GM21447 (cell line): ENCODE measurements around the gene NRF1.

Experiments used
- ATAC-seq: cut with Tn5 transposase; IDR thresholded peaks from one replicate; pipeline ENCODE4 v1.9.1; 2021; ENCODE audit not compliant: unreplicated experiment

The NRF1 gene

DNA sequence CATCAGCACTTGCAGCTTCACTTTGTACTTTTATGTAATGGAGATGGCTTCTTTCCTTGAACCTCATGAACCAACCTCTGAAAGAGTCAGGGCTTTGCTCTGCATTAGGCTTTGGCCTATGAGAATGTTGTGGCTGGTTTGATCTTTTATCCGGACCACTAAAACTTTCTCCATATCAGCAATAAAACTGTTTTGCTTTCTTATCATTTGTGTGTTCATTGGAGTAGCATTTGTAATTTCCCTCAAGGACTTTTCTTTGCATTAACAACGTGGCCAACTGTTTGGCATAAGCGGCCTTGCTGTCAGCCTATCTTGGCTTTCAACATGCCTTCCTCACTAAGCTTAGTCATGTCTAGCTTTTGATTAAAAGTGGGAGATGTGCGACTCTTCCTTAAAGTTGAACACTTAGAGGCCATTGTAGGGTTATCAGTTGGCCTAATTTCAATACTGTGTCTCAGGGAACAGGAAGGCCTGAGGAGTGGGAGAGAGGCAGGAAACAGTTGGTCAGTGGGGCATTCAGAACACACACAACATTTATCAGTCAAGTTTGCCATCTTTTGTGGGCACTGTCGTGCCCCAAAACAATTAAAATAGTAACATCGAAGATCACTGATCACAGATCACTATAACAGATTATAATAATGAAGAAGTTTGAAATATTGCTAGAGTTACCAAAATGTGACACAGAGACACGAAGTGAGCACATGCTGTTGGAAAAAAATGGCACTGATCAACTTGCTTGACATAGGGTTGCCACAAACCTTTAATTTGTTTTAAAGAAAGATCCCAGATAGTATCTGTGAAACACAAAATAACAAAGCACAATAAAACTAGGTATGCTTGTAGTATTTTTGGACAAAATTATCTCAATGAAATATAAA lies 64.7 kb downstream of the NRF1 start:
- no peak for ATAC-seq

DNA sequence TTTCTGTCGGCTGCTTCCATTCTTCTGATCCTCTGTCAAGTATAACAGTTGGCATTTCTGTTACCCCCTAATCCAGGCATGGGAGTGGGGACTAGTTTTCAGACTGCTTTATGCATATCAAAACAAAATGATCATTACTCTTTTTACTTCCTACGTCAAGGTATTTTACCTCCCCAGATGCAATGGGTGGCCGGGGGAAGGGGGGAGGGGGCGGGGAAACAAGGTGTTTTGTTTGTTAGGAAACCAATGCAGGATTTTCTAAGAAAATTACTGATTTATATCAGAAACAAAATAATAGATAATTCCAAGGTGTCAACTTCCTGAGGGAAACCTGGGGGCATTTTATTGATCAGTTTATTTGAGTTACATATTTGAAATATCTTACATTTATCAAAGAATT lies 66.3 kb downstream of the NRF1 start:
- ATAC-seq = no peak

DNA sequence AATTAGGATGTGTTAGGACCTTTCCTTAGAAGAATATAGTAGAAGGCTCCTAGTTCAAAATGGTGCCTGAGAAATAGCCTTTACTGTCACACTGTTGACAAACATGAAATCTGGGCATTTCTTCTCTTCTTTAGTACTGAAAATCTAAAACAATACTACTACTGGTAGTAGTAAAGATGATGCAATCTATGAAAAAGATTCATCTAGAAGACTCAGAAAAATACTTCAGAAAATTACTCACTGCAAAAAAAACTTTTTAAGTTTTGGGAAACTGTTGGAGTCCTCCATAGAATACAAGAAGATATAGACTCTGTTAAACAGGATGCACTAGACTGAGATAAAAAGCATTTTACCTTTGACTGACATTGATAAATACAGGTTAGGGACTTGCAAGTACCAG lies 67.1 kb downstream of the NRF1 start:
- no peak for ATAC-seq

DNA sequence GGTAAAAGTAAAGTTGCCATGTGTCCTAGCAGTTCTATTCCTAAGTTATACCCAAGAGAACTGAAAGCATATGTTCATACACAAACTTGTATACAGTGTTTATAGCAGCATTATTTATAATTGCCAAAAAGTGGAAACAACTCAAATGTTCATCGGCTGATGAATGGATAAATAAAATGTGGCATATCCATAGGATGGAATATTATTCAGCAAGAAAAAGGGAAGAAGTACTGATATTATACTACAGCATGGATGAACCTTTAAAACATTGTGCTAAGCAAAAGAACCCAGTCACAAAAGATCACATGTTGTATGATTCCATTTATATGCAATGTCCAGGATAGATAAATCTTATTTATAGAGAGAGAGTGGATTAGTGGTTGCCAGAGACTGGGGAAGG lies 68.9 kb downstream of the NRF1 start:
- ATAC-seq = no peak

DNA sequence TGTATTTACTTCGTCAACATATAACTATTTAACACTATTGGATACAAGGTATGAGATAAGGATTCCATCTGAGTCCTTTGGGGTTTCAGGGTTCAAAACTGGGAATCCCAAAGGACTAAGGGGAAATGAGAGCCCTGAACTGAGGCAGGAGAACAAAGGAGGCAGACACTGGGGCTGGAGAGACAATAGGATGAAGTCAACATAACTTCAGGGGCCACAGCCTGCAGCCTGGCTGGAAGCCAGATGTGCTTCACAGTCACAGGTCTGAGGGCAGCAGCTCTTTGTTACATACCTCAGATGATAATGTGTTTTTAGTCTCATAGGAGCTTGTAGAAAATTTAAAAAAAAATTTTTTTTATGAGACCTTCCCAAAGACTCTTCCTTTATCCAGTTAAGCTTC lies 73.3 kb downstream of the NRF1 start:
- ATAC-seq = no peak

DNA sequence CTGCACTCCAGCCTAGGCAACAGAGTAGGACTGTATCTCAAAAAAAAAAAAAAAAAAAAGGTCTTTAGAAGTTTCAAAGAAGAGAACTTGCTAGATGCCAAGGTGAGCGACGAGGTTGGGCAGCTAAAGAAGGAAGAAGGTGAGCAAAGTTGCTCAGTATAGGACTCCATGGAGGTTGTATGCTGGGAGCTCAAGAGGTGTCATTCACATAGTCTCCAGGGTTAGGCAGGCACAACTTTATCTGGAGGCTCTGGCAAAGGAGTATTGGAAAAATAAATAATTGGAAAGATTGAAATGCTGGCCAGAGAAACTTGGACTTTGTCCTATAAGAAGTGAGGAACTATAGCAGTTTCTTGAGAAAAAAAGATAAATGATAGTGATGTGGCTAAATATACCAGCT lies 74.5 kb downstream of the NRF1 start:
- ATAC-seq = no peak

DNA sequence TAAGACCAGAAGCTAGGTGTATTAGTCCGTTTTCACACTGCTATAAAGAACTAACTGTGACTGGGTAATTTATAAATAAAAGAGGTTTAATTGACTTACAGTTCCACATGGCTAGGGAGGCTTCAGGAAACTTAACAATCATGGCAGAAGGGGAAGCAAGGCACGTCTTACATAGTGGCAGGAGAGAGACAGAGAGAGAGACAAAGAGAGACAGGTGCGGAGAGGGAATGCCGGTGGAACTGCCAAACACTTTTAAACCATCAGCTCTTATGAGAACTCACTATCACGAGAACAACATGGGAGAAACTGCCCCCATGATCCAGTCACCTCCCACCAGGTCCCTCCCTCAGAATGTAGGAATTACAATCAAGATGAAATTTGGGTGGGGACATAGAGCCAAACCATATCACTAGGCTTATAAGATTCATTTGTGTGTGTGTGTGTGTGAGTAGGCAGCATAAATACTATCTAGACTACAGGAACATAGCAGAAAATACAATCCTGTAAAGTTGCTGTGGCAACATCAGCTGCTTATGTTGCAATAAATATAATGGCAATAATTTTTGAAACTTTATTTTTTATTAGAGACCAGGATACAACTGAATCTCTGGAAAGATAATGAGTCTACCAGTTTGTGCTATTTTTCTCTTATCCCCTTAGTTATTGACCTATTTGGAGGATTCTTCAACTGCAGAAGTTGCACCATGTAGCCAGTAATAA lies 77.1 kb downstream of the NRF1 start:
- no peak for ATAC-seq

DNA sequence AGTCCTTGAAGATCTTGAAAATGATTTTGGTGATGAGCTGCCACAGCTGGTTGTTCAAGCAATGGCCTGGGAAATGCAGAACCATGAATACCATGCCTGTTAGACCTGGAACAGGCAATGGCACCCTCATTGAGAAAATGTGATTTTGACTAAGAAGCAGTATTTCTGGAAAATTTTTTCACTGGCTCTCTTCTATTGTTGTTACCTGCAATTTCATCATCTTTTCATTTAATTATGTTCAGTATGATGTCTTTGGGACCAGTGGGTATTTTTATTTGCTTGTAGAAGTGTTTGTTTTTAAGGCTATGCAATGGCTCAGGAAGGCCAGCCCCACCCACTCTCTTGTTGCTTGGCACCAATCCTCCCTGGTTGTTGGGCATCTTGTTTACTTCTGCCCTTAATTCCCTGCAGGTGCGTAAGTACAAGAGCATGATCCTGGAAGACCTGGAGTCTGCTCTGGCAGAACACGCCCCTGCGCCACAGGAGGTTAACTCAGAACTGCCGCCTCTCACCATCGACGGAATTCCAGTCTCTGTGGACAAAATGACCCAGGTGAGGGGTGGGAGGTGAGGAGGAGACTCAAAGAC lies 78.6 kb downstream of the NRF1 start:
- no peak for ATAC-seq

DNA sequence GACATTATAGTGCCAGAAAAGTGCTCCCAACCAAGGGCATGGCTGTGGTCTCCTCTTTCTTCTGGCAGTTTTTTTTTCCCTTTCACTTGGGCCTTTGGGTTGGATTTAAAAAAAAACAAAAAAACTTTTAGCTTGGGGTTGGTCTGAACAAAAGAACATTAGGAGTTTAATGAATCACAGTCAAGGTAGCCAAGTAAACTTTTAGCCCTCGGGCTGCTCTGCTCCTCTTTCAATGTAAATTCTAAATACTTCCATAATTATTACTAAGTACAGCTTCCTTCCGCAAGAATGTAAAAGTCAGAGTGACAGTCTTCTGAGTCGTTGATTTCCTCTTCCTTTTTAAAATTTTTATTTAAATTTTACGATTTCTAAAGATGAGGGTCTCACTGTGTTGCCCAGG lies 79.2 kb downstream of the NRF1 start:
- ATAC-seq = no peak

DNA sequence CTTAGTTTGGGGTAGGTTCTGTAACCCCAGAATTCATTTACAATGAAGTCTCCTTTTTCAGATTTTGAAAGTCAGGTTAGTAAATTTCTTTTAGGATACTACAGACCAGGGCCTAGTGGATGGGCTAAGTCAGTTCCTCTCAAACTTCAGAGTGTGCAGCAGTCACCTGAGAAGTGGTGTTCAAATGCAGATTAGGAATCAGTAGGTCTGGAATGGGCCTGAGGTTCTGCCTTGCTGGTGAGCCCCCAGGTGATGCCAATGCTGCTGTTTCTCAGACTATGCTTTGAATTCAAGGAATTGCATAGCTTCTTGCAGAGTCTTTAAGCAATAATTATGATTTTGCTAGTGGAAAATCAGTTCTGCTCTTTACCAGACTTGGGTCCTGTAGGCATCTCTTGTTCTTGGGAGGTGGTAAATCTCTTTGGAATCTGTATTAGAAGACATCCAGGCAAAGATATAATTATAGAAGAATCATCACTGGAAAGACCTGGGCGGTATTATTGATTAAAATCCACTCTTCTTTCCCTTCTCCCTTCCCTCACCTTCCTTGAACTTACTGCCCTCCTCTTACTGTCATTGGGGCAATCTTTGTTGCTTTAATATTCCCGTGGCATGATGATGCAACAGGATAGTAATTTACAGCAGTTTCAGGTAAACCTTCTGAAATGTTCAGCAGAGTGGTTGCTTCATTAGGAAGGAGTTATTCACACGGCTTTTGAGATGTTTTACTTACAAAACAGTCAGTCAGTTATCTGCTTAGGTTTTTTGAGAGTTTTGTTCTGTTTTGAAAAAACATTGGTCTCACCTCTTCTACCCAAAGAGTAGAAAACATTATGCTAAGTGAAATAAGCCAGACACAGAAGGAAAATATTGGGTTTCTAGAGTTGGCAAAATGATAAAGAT lies 87.2 kb downstream of the NRF1 start:
- no peak for ATAC-seq

DNA sequence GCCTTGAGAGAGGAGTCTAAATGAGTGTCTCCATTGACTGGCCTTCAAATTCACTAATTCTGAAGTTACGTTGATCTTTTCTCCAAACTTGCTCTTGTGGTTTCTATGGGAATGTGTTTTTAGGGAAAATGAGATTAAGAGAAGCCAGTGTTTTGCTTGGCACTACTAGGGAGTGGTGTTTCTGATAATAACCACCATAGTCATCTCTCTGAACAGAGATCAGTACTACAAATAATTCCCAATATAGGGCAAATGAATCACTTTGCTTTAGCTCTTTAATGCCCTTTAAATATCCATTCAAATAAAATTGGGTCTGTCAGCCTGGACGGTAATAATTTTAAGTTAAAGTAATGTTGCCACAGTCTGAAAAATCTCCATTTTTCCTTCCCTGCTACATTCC lies 90.8 kb downstream of the NRF1 start:
- ATAC-seq = no peak

DNA sequence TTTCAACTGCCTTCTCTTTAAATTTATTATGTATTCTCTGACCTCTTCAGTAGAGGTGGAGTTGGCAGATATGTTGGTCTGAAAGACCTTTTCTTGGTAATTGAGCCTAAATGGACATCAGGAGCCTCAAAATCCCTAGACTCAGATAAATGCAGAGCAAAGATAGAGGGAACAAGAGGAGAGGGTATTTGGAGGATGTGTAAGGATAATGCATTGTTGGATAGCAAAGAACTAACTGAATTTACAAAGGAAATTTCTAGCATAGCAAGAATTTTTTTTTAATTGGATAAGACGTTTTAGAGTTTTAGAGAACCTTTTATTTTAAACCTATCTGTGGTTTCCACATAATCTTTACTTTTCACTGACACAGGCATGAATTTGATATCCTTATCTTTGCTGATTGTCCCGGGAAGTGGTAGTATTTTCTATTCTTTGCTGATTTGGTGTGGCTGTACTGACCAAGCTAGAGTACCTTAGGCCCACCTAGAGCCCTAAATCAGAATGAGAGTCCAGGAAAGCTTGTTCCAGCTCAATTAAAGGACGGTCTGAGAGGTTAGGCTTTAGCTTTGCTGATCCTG lies 91.3 kb downstream of the NRF1 start:
- ATAC-seq = no peak

DNA sequence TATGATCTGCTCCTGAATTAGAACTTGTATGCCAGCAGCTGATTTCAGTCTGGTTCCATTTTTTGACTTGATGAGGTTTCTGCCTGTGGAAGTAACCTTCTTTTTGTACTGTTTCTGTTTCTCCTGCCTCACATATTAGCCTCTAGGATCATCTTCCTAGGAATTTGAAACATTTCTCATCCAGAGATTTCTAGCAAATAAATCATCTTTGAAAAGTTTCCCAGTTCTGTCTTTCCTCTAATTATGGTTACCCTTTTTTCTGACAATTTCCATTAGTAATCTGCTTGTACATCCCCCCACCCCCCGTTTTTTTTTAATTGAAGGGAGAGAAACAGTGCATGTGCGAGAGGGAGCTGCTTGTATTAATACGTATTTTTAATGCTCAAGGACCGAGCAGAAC lies 92.2 kb downstream of the NRF1 start:
- ATAC-seq = no peak

DNA sequence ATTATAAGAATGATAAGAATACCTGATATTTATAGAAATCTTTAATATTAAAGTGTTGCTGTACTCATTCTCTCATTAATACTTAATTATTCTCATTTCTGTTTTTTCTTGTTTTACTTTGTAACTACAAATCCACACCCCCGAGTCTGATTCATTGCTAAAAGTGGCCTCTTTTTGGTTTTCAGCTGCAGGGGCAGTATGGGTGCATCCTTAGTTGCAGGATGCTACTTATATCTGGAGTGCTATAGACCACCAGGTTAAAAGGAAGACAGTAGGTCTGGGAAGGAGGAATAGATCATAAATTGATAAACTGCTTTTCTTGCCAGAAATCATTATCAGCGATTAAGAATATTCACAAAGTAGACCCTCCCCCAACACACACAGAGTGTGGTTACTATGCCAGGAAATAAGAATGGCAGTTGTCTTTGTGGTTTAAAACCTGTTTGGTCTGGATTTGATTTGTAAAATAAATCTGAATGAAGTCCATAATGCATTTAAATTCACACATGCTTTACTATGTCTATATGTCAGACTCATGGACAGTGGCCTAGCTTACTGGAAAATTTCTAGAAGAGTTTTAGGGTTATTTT lies 96.5 kb downstream of the NRF1 start:
- no peak for ATAC-seq

DNA sequence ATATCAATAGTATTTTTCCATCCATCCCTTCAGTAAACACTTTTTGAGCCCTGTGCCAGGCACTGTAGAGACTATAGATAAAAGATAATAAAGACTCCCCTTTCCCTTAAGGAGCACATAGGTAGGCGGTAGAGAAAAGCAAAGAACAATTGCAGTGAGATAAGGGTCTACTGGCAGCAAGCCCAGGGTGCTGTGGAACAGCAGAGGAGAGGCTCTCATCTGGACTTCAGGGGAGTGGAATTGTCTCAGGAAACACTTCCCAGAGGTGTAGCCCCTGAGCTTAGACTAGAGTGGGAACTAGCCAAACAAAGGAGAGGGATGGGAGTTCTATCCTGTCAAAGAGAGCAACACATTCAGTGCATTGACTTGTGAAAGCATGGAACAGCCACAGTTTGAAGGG lies 102.0 kb downstream of the NRF1 start:
- ATAC-seq = no peak

DNA sequence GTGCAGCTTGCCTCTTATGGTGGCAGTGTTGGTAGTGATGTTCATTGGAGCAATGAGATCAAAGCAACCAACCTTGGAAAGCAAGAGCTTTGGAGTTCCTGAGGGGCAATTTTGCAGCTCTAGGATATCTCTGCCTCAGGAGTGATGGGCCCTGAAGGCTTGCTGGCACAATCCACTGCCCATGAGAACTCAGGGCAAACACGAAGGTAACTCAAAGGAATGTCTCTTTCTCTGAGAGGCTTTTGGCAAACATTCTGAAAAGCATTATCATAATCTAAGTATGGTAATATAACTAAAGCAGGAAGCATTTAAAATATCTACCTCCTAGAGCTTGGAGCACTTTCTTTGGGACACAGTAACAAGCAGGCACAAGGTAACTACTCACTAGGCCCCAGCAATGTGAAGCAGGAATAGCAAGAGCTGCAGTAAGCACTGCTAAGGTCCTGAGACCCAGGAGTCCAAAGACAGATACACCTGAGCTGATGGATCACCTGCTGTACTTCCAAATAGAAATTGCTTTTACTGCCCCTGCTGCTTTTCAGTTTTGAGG lies 103.1 kb downstream of the NRF1 start:
- ATAC-seq = no peak

DNA sequence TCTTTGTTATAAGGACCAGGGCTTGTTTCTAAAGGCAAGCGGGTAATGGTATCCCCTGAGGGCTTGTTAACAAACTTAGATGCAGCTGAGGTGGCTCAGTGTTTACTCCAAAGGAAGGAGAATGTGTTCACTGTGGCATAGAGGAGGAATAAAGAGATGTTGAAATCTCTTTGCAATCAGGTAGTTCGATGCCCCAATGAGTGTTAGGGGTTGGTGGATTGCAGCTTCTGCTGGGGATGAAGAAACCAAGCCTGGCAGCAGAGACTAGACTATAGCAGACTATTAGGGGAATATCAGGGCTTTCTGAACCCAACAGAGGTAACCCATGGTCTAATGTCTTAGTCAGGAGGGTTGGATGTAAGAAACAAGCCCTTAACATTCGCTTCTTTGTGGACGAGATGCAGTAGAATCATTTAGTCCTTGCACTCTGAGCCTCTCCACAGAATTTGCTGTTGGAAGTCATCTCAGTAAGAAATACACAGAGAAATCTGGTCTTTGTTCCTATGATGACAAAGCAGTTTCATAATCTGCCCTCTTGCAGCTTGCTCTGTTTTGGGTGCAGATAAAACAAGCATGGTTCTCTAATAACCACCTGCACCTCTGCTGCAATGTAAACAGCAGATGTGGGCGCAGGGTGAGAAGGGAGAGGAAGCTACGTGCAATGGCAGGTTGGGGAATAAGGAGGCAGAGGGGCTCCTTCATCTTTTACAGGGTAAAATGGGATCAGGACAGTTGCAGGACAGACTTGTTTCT lies 108.6 kb downstream of the NRF1 start:
- ATAC-seq = no peak

DNA sequence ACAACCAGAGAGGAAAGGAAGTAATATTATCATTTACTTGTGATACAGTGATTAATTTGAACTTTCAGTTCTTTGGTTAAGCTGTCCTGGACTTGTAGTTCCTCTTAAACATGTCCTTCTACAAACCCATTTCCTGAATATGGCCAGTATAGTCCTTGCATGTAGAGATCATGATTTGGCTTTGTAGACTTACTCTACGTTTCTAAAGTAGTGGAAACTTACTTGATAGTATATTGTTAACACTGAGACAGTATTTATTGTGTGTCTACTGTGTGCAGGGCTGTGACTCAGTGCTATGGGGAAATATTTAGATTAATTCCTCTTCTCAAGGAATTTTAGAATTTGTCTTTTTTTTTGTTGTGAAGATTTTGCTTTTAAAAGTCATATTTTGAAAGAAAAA lies 109.5 kb downstream of the NRF1 start:
- ATAC-seq = no peak

DNA sequence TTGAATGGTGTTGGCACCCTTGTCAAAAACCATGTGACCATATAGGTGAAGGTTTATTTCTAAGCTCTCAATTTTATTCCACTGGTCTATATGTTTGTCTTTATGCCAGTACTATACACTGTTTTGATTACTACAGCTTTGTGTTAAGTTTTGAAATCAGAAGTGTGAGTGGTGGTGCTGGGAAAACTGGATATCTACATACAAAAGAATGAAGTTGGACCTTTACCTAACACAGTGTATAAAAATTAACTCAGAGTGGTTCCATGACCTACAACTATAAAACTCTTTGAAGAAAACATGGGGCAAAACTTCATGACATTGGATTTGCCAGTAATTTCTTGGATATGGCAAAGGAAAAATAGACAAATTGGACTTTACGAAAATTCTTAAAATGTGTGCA lies 112.2 kb downstream of the NRF1 start:
- no peak for ATAC-seq
